ENCODE measurements around the gene NDUFA5.

GRCh38 chr7:123569352-123570010, 11.9 kb upstream of the NDUFA5 start:
- TF ChIP-seq POLR2A (IDR thresholded peaks at IDR 0.05) (no peak), POLR2AphosphoS5 (IDR thresholded peaks at IDR 0.05) (no peak)
- TF ChIP-seq, protein P1, sequence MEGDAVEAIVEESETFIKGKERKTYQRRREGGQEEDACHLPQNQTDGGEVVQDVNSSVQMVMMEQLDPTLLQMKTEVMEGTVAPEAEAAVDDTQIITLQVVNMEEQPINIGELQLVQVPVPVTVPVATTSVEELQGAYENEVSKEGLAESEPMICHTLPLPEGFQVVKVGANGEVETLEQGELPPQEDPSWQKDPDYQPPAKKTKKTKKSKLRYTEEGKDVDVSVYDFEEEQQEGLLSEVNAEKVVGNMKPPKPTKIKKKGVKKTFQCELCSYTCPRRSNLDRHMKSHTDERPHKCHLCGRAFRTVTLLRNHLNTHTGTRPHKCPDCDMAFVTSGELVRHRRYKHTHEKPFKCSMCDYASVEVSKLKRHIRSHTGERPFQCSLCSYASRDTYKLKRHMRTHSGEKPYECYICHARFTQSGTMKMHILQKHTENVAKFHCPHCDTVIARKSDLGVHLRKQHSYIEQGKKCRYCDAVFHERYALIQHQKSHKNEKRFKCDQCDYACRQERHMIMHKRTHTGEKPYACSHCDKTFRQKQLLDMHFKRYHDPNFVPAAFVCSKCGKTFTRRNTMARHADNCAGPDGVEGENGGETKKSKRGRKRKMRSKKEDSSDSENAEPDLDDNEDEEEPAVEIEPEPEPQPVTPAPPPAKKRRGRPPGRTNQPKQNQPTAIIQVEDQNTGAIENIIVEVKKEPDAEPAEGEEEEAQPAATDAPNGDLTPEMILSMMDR (IDR thresholded peaks at IDR 0.05), result no peak

All from prostate gland (tissue), 2 donors.